ENCODE results near the gene CLDN9.

Gene CLDN9

GRCh38 chr16:2999929-3000328 lies 12.8 kb upstream of the CLDN9 start:
- no peak for DNase-seq

GRCh38 chr16:3000540-3000939 lies 12.2 kb upstream of the CLDN9 start:
- no peak for DNase-seq

- no peak for DNase-seq
Measured at GRCh38 chr16:3001316-3001715, 11.4 kb upstream of the CLDN9 start.

- peak; percentile 99 for DNase-seq
Measured at GRCh38 chr16:3003582-3004270, 9.0 kb upstream of the CLDN9 start.

- DNase-seq = no peak
Measured at GRCh38 chr16:3004319-3004718, 8.4 kb upstream of the CLDN9 start.

GRCh38 chr16:3004781-3005284 lies 7.9 kb upstream of the CLDN9 start:
- no peak for DNase-seq

GRCh38 chr16:3007059-3007956 lies 5.4 kb upstream of the CLDN9 start:
- no peak for DNase-seq

GRCh38 chr16:3007957-3008689 lies 4.6 kb upstream of the CLDN9 start:
- DNase-seq = peak; percentile 32

GRCh38 chr16:3008690-3009037 lies 4.1 kb upstream of the CLDN9 start:
- DNase-seq = no peak

- no peak for DNase-seq
Measured at GRCh38 chr16:3009568-3010390, 2.9 kb upstream of the CLDN9 start.

- DNase-seq = no peak
Measured at GRCh38 chr16:3010510-3010909, 2.2 kb upstream of the CLDN9 start.

- DNase-seq = no peak
Measured at GRCh38 chr16:3012246-3012645, 477 bp upstream of the CLDN9 start.

- DNase-seq = no peak
Measured at GRCh38 chr16:3013491-3013951, 798 bp downstream of the CLDN9 start.

- DNase-seq = no peak
Measured at GRCh38 chr16:3013998-3014690, 1.4 kb downstream of the CLDN9 start.

GRCh38 chr16:3014971-3015370 lies 2.2 kb downstream of the CLDN9 start:
- DNase-seq = no peak

GRCh38 chr16:3015865-3016521 lies 3.3 kb downstream of the CLDN9 start:
- no peak for DNase-seq

- DNase-seq = no peak
Measured at GRCh38 chr16:3017344-3017743, 4.6 kb downstream of the CLDN9 start.

- no peak for DNase-seq
Measured at GRCh38 chr16:3017794-3018506, 5.2 kb downstream of the CLDN9 start, which contains the start of gene CLDN6. Gene CLDN6 (minus strand): TSS chr16:3018183. CDS start chr16:3016021, 2,162 bp downstream.

- no peak for DNase-seq
Measured at GRCh38 chr16:3019594-3020246, 7.0 kb downstream of the CLDN9 start.

- peak; percentile 74 for DNase-seq
Measured at GRCh38 chr16:3020247-3020603, 7.5 kb downstream of the CLDN9 start, which contains the start of gene TNFRSF12A. Gene TNFRSF12A (plus strand): TSS chr16:3020368. CDS start chr16:3020398, 30 bp downstream.
